Common myeloid progenitor, CD34-positive (primary cell): ENCODE measurements around the gene MOCS2.

Experiments used
- CTCF ChIA-PET: fragments of 350-600 bp; sonication (Branson Sonifier 250); formaldehyde crosslinking; loops from one replicate; lab custom pipeline; 2021; ENCODE audit warnings: antibody characterized with exemption; lab: Charles Lee
- POLR2A ChIA-PET: fragments of 350-600 bp; sonication (Branson Sonifier 250); formaldehyde crosslinking; loops from one replicate; lab custom pipeline; 2021; ENCODE audit warnings: antibody characterized with exemption; lab: Charles Lee
- DNase-seq, 3 donors: peaks; one replicate each; pipeline versions ENCODE4 v3.0.0 to v3.0.0-alpha.2; 2013
- H3K27ac ChIP-seq, 2 experiments: 1 replicate in 1 of 2; 2 replicates in 1 of 2; pipeline ENCODE4 v1.7.0; 2013; ENCODE audit warnings: inconsistent platforms in 2 of 2, low read length in 2 of 2, mild to moderate bottlenecking in 2 of 2, low read depth in 1 of 2, moderate library complexity in 1 of 2; ENCODE audit not compliant: severe bottlenecking in 2 of 2, insufficient read depth in 1 of 2, poor library complexity in 1 of 2
- H3K27me3 ChIP-seq, 5 experiments: replicated peaks in 2 of 5; 1 replicate in 3 of 5; 2 replicates in 2 of 5; pipeline versions ENCODE4 v1.6.1 to v1.7.0; 2013; ENCODE audit warnings: low read length in 4 of 5, mild to moderate bottlenecking in 2 of 5, moderate library complexity in 2 of 5, inconsistent platforms in 1 of 5; ENCODE audit not compliant: insufficient read depth in 5 of 5, control insufficient read depth in 4 of 5
- H3K36me3 ChIP-seq, 4 experiments: 1 replicate in 2 of 4; 2 replicates in 2 of 4; pipeline versions ENCODE4 v1.6.1 to v1.7.0; 2013; ENCODE audit warnings: low read length in 3 of 4, control low read depth in 1 of 4, mild to moderate bottlenecking in 1 of 4; ENCODE audit not compliant: control insufficient read depth in 4 of 4, insufficient read depth in 4 of 4
- H3K4me1 ChIP-seq, 4 experiments: 1 replicate in 3 of 4; 2 replicates in 1 of 4; pipeline versions ENCODE4 v1.6.1 to v1.7.1; 2013; ENCODE audit warnings: low read length in 3 of 4, mild to moderate bottlenecking in 3 of 4, control low read depth in 1 of 4, inconsistent platforms in 1 of 4, moderate library complexity in 1 of 4; ENCODE audit not compliant: control insufficient read depth in 4 of 4, insufficient read depth in 4 of 4; ENCODE audit errors: control extremely low read depth in 1 of 4
- H3K4me3 ChIP-seq, 7 experiments: 1 replicate in 4 of 7; 2 replicates in 3 of 7; pipeline versions ENCODE4 v1.5.1 to v1.7.0; 2013; ENCODE audit warnings: mild to moderate bottlenecking in 7 of 7, low read length in 6 of 7, moderate library complexity in 6 of 7, inconsistent platforms in 2 of 7, low read depth in 2 of 7, control low read depth in 1 of 7; ENCODE audit not compliant: insufficient read depth in 4 of 7, control insufficient read depth in 1 of 7; ENCODE audit errors: extremely low read depth in 1 of 7
- H3K9me3 ChIP-seq, 5 experiments: 1 replicate in 4 of 5; 2 replicates in 1 of 5; pipeline versions ENCODE4 v1.6.1 to v1.7.1; 2013; ENCODE audit warnings: low read length in 4 of 5, mild to moderate bottlenecking in 2 of 5, inconsistent platforms in 1 of 5, low read depth in 1 of 5, moderate library complexity in 1 of 5; ENCODE audit not compliant: control insufficient read depth in 4 of 5, insufficient read depth in 2 of 5; ENCODE audit errors: control extremely low read depth in 1 of 5
- WGBS: methylation state at CpG from one replicate; pipeline ENCODE4 v1.1.5; 2013; ENCODE audit not compliant: insufficient coverage; 5-methylcytosine and 5-hydroxymethylcytosine counted together

MOCS2 gene

GRCh38 chr5:53123702-53124101 lies 14.1 kb upstream of the MOCS2 start:
- POLR2A ChIA-PET: no interaction called here
- CTCF ChIA-PET: no interaction called here
- H3K9me3 ChIP-seq: no peaks in the 10 kb centered on the region
- H3K36me3 ChIP-seq: no peaks in the 10 kb centered on the region
- no peaks in the 10 kb centered on the region for H3K27me3 ChIP-seq
- H3K4me1 ChIP-seq: no peaks in the 10 kb centered on the region
- peak in 2 of 3 donors; percentile 15 to 21 for DNase-seq
- no peak overlapping the region for H3K4me3 ChIP-seq
- no peak overlapping the region for H3K27ac ChIP-seq

- no peaks in the 10 kb centered on the region for H3K4me1 ChIP-seq
- CTCF ChIA-PET: interaction anchor here (1.3 to 1.8 kb wide), 2 partner anchors 20 to 23 kb away, joined by 3 to 4 read pairs; no protein-coding TSS in a partner anchor
- no peaks in the 10 kb centered on the region for H3K36me3 ChIP-seq
- POLR2A ChIA-PET: no interaction called here
- H3K27me3 ChIP-seq: no peaks in the 10 kb centered on the region
- 100% methylated on average over 1 of the region's 1 CpG for WGBS
- no peak for DNase-seq
- H3K9me3 ChIP-seq: no peaks in the 10 kb centered on the region
- no peak overlapping the region for H3K27ac ChIP-seq
- no peak overlapping the region for H3K4me3 ChIP-seq
These were observed 10.6 kb upstream of the MOCS2 start for GRCh38 chr5:53120165-53120564.

GRCh38 chr5:53118879-53119278 lies 9.3 kb upstream of the MOCS2 start:
- Histone ChIP-seq H3K4me3 (no peak overlapping the region), H3K27ac (no peak overlapping the region), H3K4me1 (no peaks in the 10 kb centered on the region), H3K36me3 (no peaks in the 10 kb centered on the region), H3K27me3 (no peaks in the 10 kb centered on the region), H3K9me3 (no peaks in the 10 kb centered on the region)
- POLR2A ChIA-PET: no interaction called here
- 98% methylated on average over 4 of the region's 5 CpGs for WGBS
- no peak for DNase-seq
- CTCF ChIA-PET: interaction anchor here (1.8 kb wide), 1 partner anchor 22 kb away, joined by 4 read pairs; no protein-coding TSS in a partner anchor

- no CpG with 5 or more reads among the region's 1 CpG for WGBS
- Histone ChIP-seq H3K27me3 (no peaks in the 10 kb centered on the region), H3K36me3 (no peaks in the 10 kb centered on the region), H3K27ac (no peak overlapping the region), H3K4me1 (no peaks in the 10 kb centered on the region), H3K4me3 (no peak overlapping the region), H3K9me3 (no peaks in the 10 kb centered on the region)
- no peak for DNase-seq
- CTCF ChIA-PET: no interaction called here
- POLR2A ChIA-PET: no interaction called here
These were observed 7.0 kb upstream of the MOCS2 start for GRCh38 chr5:53116597-53116996.

- H3K27me3 ChIP-seq: no peaks in the 10 kb centered on the region
- no peak overlapping the region for H3K4me3 ChIP-seq
- peak in 2 of 3 donors; percentile 31 to 36 for DNase-seq
- H3K27ac ChIP-seq: no peak overlapping the region
- ChIA-PET POLR2A (no interaction called here), CTCF (interaction anchor here (0.6 kb wide), 1 partner anchor 1197 kb away, joined by 3 read pairs; no protein-coding TSS in a partner anchor)
- no peaks in the 10 kb centered on the region for H3K36me3 ChIP-seq
- H3K4me1 ChIP-seq: peaks cover 4 to 10% (median 9%) of the 10 kb centered on the region in 4 experiments
- no peaks in the 10 kb centered on the region for H3K9me3 ChIP-seq
These were observed 5.4 kb upstream of the MOCS2 start for GRCh38 chr5:53114988-53115387.

GRCh38 chr5:53113947-53114346 lies 4.4 kb upstream of the MOCS2 start:
- Histone ChIP-seq H3K27me3 (no peaks in the 10 kb centered on the region), H3K9me3 (no peaks in the 10 kb centered on the region), H3K4me3 (no peak overlapping the region), H3K27ac (no peak overlapping the region), H3K4me1 (peaks cover 6 to 15% (median 11%) of the 10 kb centered on the region in 4 experiments), H3K36me3 (no peaks in the 10 kb centered on the region)
- DNase-seq: no peak
- POLR2A ChIA-PET: no interaction called here
- 100% methylated on average over 8 of the region's 9 CpGs for WGBS
- CTCF ChIA-PET: interaction anchor here (0.9 kb wide), 1 partner anchor 170 kb away, joined by 3 read pairs; no protein-coding TSS in a partner anchor

GRCh38 chr5:53112909-53113308 lies 3.4 kb upstream of the MOCS2 start:
- no peak for DNase-seq
- Histone ChIP-seq H3K9me3 (no peaks in the 10 kb centered on the region), H3K27me3 (no peaks in the 10 kb centered on the region), H3K27ac (no peak overlapping the region), H3K4me3 (no peak overlapping the region), H3K4me1 (peaks cover 6 to 19% (median 15%) of the 10 kb centered on the region in 4 experiments), H3K36me3 (no peaks in the 10 kb centered on the region)
- POLR2A ChIA-PET: no interaction called here
- CTCF ChIA-PET: interaction anchor here (1.0 kb wide), 1 partner anchor 10 kb away, joined by 3 read pairs; no protein-coding TSS in a partner anchor
- WGBS: 100% methylated on average over 1 of the region's 3 CpGs
